ENCODE measurements around the gene KPRP.

DNA sequence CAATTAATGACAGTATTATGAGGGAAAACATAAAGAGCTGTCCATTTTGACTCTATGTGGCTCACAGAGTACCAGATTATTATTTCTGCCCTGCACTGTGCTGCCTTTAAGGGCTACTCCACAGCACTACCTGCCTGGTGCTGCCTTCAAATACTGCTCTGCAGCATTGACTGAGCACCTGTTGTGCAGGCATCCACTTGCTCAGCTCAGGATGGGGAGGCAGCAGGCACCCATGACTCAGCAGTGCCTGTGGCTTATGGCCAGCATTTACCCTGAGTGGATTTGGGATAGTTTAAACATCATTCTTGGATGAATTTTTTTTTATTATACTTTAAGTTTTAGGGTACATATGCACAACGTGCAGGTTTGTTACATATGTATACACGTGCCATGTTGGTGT lies 953 bp upstream of the KPRP start:
- TF ChIP-seq CTCF (conservative IDR thresholded peaks at IDR 0.05; ENCODE audit: low read length) = no peak
- TF ChIP-seq EZH2phosphoT487 (IDR thresholded peaks at IDR 0.05; ENCODE audit: borderline replicate concordance, low read depth, low read length) = no peak

Data from OCI-LY7 (cell line).